Measurements from ENCODE around the gene ZNF547.

ZNF547 gene

GRCh38 chr19:57389194-57389729 lies 25.9 kb downstream of the ZNF547 start:
- Histone ChIP-seq H3K4me1 (peaks cover 12% of the 10 kb centered on the region), H3K79me2 (peaks cover 41% of the 10 kb centered on the region), H3K27me3 (ENCODE audit: control insufficient read depth, insufficient read depth, low read length) (no peaks in the 10 kb centered on the region), H3K9me3 (ENCODE audit: control insufficient read depth, low read length) (no peaks in the 10 kb centered on the region), H3K27ac (peak overlapping the region; percentile 95), H3K9ac (no peak overlapping the region), H2AFZ (peak overlapping the region; percentile 98), H3K4me3 (ENCODE audit: low read depth, low read length) (peak overlapping the region; percentile 96), H3K4me2 (ENCODE audit: low read length) (peak overlapping the region; percentile 50), H3K36me3 (ENCODE audit: control insufficient read depth, insufficient read depth, low read length) (no peaks in the 10 kb centered on the region)
- no peak for TF ChIP-seq CTCF (IDR thresholded peaks at IDR 0.05)

- Histone ChIP-seq H3K4me1 (peaks cover 12% of the 10 kb centered on the region), H3K27ac (peak within 1 kb of the TSS; percentile 95), H2AFZ (peak within 1 kb of the TSS; percentile 98), H3K79me2 (peaks cover 43% of the 10 kb centered on the region), H3K27me3 (ENCODE audit: control insufficient read depth, insufficient read depth, low read length) (no peaks in the 10 kb centered on the region), H3K4me2 (ENCODE audit: low read length) (peak within 1 kb of the TSS; percentile 91), H3K36me3 (ENCODE audit: control insufficient read depth, insufficient read depth, low read length) (no peaks in the 10 kb centered on the region), H3K9me3 (ENCODE audit: control insufficient read depth, low read length) (no peaks in the 10 kb centered on the region), H3K4me3 (ENCODE audit: low read depth, low read length) (peak within 1 kb of the TSS; percentile 96), H3K9ac (peak within 1 kb of the TSS; percentile 99)
- peak; percentile 10 for TF ChIP-seq CTCF (IDR thresholded peaks at IDR 0.05)
Observed at GRCh38 chr19:57389730-57390598, 26.6 kb downstream of the ZNF547 start, which contains the start of gene ZNF548. ZNF548 (plus strand) TSS chr19:57389854; CDS start chr19:57390100, 246 bp downstream.

GRCh38 chr19:57395710-57396109 lies 32.4 kb downstream of the ZNF547 start:
- Histone ChIP-seq H3K4me1 (peaks cover 5% of the 10 kb centered on the region), H3K27ac (no peak overlapping the region), H3K27me3 (ENCODE audit: control insufficient read depth, insufficient read depth, low read length) (no peaks in the 10 kb centered on the region), H2AFZ (no peak overlapping the region), H3K4me2 (ENCODE audit: low read length) (no peak overlapping the region), H3K9ac (no peak overlapping the region), H3K4me3 (ENCODE audit: low read depth, low read length) (no peak overlapping the region), H3K79me2 (peaks cover 24% of the 10 kb centered on the region), H3K9me3 (ENCODE audit: control insufficient read depth, low read length) (no peaks in the 10 kb centered on the region), H3K36me3 (ENCODE audit: control insufficient read depth, insufficient read depth, low read length) (no peaks in the 10 kb centered on the region)
- no peak for TF ChIP-seq CTCF (IDR thresholded peaks at IDR 0.05)

GRCh38 chr19:57398868-57399267 lies 35.5 kb downstream of the ZNF547 start:
- no peaks in the 10 kb centered on the region for H3K9me3 ChIP-seq (ENCODE audit: control insufficient read depth, low read length)
- H3K36me3 ChIP-seq (ENCODE audit: control insufficient read depth, insufficient read depth, low read length), result no peaks in the 10 kb centered on the region

More at GRCh38 chr19:57398868-57399267, 35.5 kb downstream of the ZNF547 start:
- Histone ChIP-seq H3K27ac (no peak overlapping the region), H3K4me1 (no peaks in the 10 kb centered on the region), H3K27me3 (ENCODE audit: control insufficient read depth, insufficient read depth, low read length) (no peaks in the 10 kb centered on the region), H3K79me2 (peaks cover 7% of the 10 kb centered on the region), H3K4me3 (ENCODE audit: low read depth, low read length) (no peak overlapping the region), H3K4me2 (ENCODE audit: low read length) (no peak overlapping the region), H2AFZ (no peak overlapping the region), H3K9ac (no peak overlapping the region)
- no peak for TF ChIP-seq CTCF (IDR thresholded peaks at IDR 0.05)
